Measurements from ENCODE around the gene VSNL1.

The VSNL1 gene

DNA sequence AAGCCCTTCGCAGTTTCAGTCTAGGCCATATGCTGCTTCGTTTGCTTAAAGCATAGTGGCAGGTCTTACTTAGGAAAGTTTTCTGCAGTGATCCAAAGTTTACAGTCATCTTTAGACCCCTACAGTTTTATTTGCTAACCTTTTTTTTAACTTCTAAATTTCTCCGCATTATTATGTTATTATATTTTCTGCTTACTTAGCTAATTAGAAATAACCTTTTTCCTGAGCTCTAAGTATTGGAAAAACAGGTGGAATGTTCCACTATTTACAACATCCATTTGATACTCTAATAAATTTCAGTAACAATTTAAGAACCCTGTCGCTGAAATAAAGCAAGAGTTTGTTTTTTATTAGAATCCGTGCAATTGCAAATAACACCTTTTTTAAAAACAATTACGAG, 18.2 kb upstream of the VSNL1 start:
- ChIA-PET POLR2A (no interaction called here), CTCF (no interaction called here)
- no peak overlapping the region for H3K4me3 ChIP-seq (ENCODE audit: low read depth, low read length)
- no peak for TF ChIP-seq ZNF10 (tag by site-specific recombination; IDR thresholded peaks at IDR 0.05)
- no peak for TF ChIP-seq ZNF791 (tag by site-specific recombination; IDR thresholded peaks at IDR 0.05)
- TF ChIP-seq, protein P1, sequence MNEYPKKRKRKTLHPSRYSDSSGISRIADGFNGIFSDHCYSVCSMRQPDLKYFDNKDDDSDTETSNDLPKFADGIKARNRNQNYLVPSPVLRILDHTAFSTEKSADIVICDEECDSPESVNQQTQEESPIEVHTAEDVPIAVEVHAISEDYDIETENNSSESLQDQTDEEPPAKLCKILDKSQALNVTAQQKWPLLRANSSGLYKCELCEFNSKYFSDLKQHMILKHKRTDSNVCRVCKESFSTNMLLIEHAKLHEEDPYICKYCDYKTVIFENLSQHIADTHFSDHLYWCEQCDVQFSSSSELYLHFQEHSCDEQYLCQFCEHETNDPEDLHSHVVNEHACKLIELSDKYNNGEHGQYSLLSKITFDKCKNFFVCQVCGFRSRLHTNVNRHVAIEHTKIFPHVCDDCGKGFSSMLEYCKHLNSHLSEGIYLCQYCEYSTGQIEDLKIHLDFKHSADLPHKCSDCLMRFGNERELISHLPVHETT (tag by site-specific recombination; IDR thresholded peaks at IDR 0.05), result no peak
- no peak for TF ChIP-seq ZNF138 (tag by site-specific recombination; IDR thresholded peaks at IDR 0.05; ENCODE audit: borderline replicate concordance)
- no peak for TF ChIP-seq MZF1 (tag by site-specific recombination; IDR thresholded peaks at IDR 0.05; ENCODE audit: borderline replicate concordance)
- TF ChIP-seq ZNF121 (tag by site-specific recombination; IDR thresholded peaks at IDR 0.05), result no peak
- no peak for TF ChIP-seq ZNF169 (tag by site-specific recombination; IDR thresholded peaks at IDR 0.05)
- TF ChIP-seq KLF16 (tag by site-specific recombination; IDR thresholded peaks at IDR 0.05), result no peak
- TF ChIP-seq ZNF324 (tag by site-specific recombination; IDR thresholded peaks at IDR 0.05), result no peak
- no peak for TF ChIP-seq KLF8 (tag by site-specific recombination; IDR thresholded peaks at IDR 0.05)
- TF ChIP-seq ZNF596 (tag by site-specific recombination; IDR thresholded peaks at IDR 0.05), result no peak
- no peak for TF ChIP-seq ZNF416 (tag by site-specific recombination; IDR thresholded peaks at IDR 0.05)
- TF ChIP-seq, protein P2, sequence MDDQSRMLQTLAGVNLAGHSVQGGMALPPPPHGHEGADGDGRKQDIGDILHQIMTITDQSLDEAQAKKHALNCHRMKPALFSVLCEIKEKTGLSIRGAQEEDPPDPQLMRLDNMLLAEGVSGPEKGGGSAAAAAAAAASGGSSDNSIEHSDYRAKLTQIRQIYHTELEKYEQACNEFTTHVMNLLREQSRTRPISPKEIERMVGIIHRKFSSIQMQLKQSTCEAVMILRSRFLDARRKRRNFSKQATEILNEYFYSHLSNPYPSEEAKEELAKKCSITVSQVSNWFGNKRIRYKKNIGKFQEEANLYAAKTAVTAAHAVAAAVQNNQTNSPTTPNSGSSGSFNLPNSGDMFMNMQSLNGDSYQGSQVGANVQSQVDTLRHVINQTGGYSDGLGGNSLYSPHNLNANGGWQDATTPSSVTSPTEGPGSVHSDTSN (CRISPR knock-in tag; IDR thresholded peaks at IDR 0.05), result no peak
- H3K36me3 ChIP-seq (ENCODE audit: control insufficient read depth in 2 of 2, insufficient read depth in 1 of 2, low read length in 2 of 2), result no peaks in the 10 kb centered on the region
- no peaks in the 10 kb centered on the region for H3K4me1 ChIP-seq (ENCODE audit: control insufficient read depth, insufficient read depth, low read length)
- no peaks in the 10 kb centered on the region for H3K9me3 ChIP-seq (ENCODE audit: control insufficient read depth, insufficient read depth, low read depth, low read length)
- no peak overlapping the region for H3K27ac ChIP-seq (ENCODE audit: extremely low read depth, low read depth, low read length)

DNA sequence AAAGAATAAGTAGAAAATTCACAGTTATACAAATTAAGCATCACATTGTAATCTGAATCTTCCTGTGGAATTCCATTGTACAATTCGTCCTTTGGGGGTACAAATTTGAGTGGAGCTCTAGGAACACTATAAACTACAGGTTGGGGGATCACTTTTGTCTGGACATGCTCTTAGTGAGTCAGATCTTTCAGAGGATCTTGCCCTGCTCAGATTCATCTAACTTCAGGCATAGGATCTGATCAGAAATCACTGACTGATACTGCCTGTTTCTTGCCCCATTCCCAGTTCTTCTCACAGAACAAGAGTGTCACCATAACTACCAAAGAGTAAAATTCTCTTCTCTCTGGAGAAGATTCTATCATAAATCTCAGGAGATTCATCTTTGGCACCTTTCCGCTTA, 10.7 kb upstream of the VSNL1 start:
- Histone ChIP-seq H3K4me1 (ENCODE audit: control insufficient read depth, insufficient read depth, low read length) (no peaks in the 10 kb centered on the region), H3K27ac (ENCODE audit: extremely low read depth, low read depth, low read length) (no peak overlapping the region), H3K4me3 (ENCODE audit: low read depth, low read length) (no peak overlapping the region), H3K36me3 (ENCODE audit: control insufficient read depth in 2 of 2, insufficient read depth in 1 of 2, low read length in 2 of 2) (no peaks in the 10 kb centered on the region), H3K9me3 (ENCODE audit: control insufficient read depth, insufficient read depth, low read depth, low read length) (no peaks in the 10 kb centered on the region)
- no peak for TF ChIP-seq ZNF791 (tag by site-specific recombination; IDR thresholded peaks at IDR 0.05)
- TF ChIP-seq, protein P3, sequence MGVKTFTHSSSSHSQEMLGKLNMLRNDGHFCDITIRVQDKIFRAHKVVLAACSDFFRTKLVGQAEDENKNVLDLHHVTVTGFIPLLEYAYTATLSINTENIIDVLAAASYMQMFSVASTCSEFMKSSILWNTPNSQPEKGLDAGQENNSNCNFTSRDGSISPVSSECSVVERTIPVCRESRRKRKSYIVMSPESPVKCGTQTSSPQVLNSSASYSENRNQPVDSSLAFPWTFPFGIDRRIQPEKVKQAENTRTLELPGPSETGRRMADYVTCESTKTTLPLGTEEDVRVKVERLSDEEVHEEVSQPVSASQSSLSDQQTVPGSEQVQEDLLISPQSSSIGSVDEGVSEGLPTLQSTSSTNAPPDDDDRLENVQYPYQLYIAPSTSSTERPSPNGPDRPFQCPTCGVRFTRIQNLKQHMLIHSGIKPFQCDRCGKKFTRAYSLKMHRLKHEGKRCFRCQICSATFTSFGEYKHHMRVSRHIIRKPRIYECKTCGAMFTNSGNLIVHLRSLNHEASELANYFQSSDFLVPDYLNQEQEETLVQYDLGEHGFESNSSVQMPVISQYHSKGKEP (tag by site-specific recombination; IDR thresholded peaks at IDR 0.05), result no peak
- TF ChIP-seq, protein P4, sequence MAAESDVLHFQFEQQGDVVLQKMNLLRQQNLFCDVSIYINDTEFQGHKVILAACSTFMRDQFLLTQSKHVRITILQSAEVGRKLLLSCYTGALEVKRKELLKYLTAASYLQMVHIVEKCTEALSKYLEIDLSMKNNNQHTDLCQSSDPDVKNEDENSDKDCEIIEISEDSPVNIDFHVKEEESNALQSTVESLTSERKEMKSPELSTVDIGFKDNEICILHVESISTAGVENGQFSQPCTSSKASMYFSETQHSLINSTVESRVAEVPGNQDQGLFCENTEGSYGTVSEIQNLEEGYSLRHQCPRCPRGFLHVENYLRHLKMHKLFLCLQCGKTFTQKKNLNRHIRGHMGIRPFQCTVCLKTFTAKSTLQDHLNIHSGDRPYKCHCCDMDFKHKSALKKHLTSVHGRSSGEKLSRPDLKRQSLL (tag by site-specific recombination; IDR thresholded peaks at IDR 0.05), result no peak
- POLR2A ChIA-PET, result no interaction called here
- CTCF ChIA-PET, result no interaction called here

DNA sequence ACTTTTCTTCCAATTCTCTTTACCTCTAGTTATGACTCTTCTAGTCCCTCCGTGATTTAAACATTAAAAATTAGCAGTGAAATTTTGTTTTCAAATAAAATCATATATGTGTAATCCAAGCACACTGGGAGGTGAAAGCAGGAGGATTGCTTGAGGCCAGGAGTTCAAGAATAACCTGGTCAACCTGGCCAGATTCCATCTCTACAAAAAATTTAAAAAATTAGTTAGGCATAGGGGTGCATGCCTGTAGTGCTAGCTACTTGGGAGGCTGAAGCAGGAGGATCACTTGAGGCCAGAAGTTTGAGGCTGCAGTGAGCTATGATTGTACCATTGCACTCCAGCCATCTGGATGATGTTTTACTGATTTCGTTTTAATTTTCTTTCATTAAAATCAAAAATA, 7.0 kb upstream of the VSNL1 start:
- H3K36me3 ChIP-seq (ENCODE audit: control insufficient read depth in 2 of 2, insufficient read depth in 1 of 2, low read length in 2 of 2), result no peaks in the 10 kb centered on the region
- no peaks in the 10 kb centered on the region for H3K9me3 ChIP-seq (ENCODE audit: control insufficient read depth, insufficient read depth, low read depth, low read length)
- ChIA-PET CTCF (no interaction called here), POLR2A (no interaction called here)
- no peaks in the 10 kb centered on the region for H3K4me1 ChIP-seq (ENCODE audit: control insufficient read depth, insufficient read depth, low read length)
- TF ChIP-seq ZNF514 (tag by site-specific recombination; IDR thresholded peaks at IDR 0.05), result no peak
- no peak for TF ChIP-seq ZNF16 (tag by site-specific recombination; IDR thresholded peaks at IDR 0.05; ENCODE audit: low read depth)
- TF ChIP-seq WT1 (tag by site-specific recombination; IDR thresholded peaks at IDR 0.05), result no peak
- no peak for TF ChIP-seq ZNF354C (tag by site-specific recombination; IDR thresholded peaks at IDR 0.05; ENCODE audit: borderline replicate concordance, low read depth)
- TF ChIP-seq ZNF274 (IDR thresholded peaks at IDR 0.05; ENCODE audit: low read length), result no peak
- TF ChIP-seq ZNF274 (tag by site-specific recombination; IDR thresholded peaks at IDR 0.05; ENCODE audit: borderline replicate concordance), result no peak
- no peak for TF ChIP-seq FEZF1 (tag by site-specific recombination; IDR thresholded peaks at IDR 0.05)
- TF ChIP-seq ZNF585B (tag by site-specific recombination; IDR thresholded peaks at IDR 0.05), result no peak
- TF ChIP-seq, protein P5, sequence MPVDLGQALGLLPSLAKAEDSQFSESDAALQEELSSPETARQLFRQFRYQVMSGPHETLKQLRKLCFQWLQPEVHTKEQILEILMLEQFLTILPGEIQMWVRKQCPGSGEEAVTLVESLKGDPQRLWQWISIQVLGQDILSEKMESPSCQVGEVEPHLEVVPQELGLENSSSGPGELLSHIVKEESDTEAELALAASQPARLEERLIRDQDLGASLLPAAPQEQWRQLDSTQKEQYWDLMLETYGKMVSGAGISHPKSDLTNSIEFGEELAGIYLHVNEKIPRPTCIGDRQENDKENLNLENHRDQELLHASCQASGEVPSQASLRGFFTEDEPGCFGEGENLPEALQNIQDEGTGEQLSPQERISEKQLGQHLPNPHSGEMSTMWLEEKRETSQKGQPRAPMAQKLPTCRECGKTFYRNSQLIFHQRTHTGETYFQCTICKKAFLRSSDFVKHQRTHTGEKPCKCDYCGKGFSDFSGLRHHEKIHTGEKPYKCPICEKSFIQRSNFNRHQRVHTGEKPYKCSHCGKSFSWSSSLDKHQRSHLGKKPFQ (tag by site-specific recombination; IDR thresholded peaks at IDR 0.05), result no peak
- H3K27ac ChIP-seq (ENCODE audit: extremely low read depth, low read depth, low read length), result no peak overlapping the region
- H3K4me3 ChIP-seq (ENCODE audit: low read depth, low read length), result no peak overlapping the region

All from HEK293 (cell line).